Activated naive CD8-positive, alpha-beta T cell treated with anti-CD3 and anti-CD28 coated beads, Interleukin-2, amount 10 ng/mL, durations not matched to agents 7 days and 5 days (primary cell): ENCODE measurements around the gene STON2. TPM values are rescaled to one million over a fixed set of nuclear protein-coding genes. Genes with fewer than 3 reads are reported as not detected.
"Not testable (repeated sequence)": the region's sequence is repeated elsewhere in the genome, so short reads cannot be mapped to it uniquely, and the experiment has no call there.

Source experiments
- ATAC-seq: fragments of 150-1000 bp; cut with Tn5 transposase; one replicate; pipeline ENCODE4 v1.10.0; 2021; ENCODE audit warnings: low read depth, moderate library complexity
- POLR2A ChIA-PET: fragments of 350-600 bp; sonication (Branson Sonifier 250); formaldehyde crosslinking; loops from one replicate; lab custom pipeline; 2021; ENCODE audit warnings: antibody characterized with exemption; lab: Charles Lee
- DNase-seq: peaks from one replicate; pipeline ENCODE4 v3.0.0; 2021
- H3K27ac Mint-ChIP-seq: one replicate; pipeline ENCODE4 v1.8.0; 2022; ENCODE audit warnings: mild to moderate bottlenecking, mixed read lengths
- H3K27me3 Mint-ChIP-seq: one replicate; pipeline ENCODE4 v1.8.0; 2022; ENCODE audit warnings: mild to moderate bottlenecking, moderate library complexity, mixed read lengths
- H3K36me3 Mint-ChIP-seq: one replicate; pipeline ENCODE4 v1.8.0; 2021; ENCODE audit warnings: mild to moderate bottlenecking, mixed read lengths
- H3K4me1 Mint-ChIP-seq: one replicate; pipeline ENCODE4 v1.8.0; 2021; ENCODE audit warnings: mixed read lengths
- H3K4me3 Mint-ChIP-seq: one replicate; pipeline ENCODE4 v1.8.0; 2022; ENCODE audit warnings: mild to moderate bottlenecking, moderate library complexity, mixed read lengths
- H3K9me3 Mint-ChIP-seq: one replicate; pipeline ENCODE4 v1.8.0; 2021; ENCODE audit warnings: mixed read lengths
- total RNA-seq, 2 experiments: library from RNA; stranded (reverse); gene quantifications; one replicate each; pipeline ENCODE4 v1.2.3, GENCODE V29; 2021

Gene STON2
- total RNA-seq, 2 experiments from 2014 or later, result not detected

- POLR2A ChIA-PET, result no interaction called here
- H3K27me3 Mint-ChIP-seq, result peaks cover 28% of the 10 kb centered on the region
- peaks cover 11% of the 10 kb centered on the region for H3K4me1 Mint-ChIP-seq
- no peaks in the 10 kb centered on the region for H3K36me3 Mint-ChIP-seq
- no peak overlapping the region for H3K27ac Mint-ChIP-seq
- DNase-seq (no peak), ATAC-seq (peak; percentile 47)
- no peak overlapping the region for H3K4me3 Mint-ChIP-seq
- no peaks in the 10 kb centered on the region for H3K9me3 Mint-ChIP-seq
These were observed 132.1 kb downstream of the STON2 start for GRCh38 chr14:81268016-81268416.

- ATAC-seq, result no peak
- peaks cover 34% of the 10 kb centered on the region for H3K27me3 Mint-ChIP-seq
These were observed 134.4 kb downstream of the STON2 start for GRCh38 chr14:81265636-81266169.

GRCh38 chr14:81264671-81265070 lies 135.5 kb downstream of the STON2 start:
- DNase-seq (no peak), ATAC-seq (no peak)
- H3K4me1 Mint-ChIP-seq, result peaks cover 11% of the 10 kb centered on the region
- no peaks in the 10 kb centered on the region for H3K9me3 Mint-ChIP-seq
- peaks cover 34% of the 10 kb centered on the region for H3K27me3 Mint-ChIP-seq
- H3K36me3 Mint-ChIP-seq, result no peaks in the 10 kb centered on the region
- no peak overlapping the region for H3K27ac Mint-ChIP-seq
- H3K4me3 Mint-ChIP-seq, result no peak overlapping the region
- POLR2A ChIA-PET, result no interaction called here

More at GRCh38 chr14:81265636-81266169, 134.4 kb downstream of the STON2 start:
- Mint-ChIP-seq H3K4me1 (peaks cover 11% of the 10 kb centered on the region), H3K36me3 (no peaks in the 10 kb centered on the region), H3K4me3 (no peak overlapping the region), H3K9me3 (no peaks in the 10 kb centered on the region), H3K27ac (no peak overlapping the region)
- no peak for DNase-seq
- POLR2A ChIA-PET, result no interaction called here

GRCh38 chr14:81263777-81264410 lies 136.2 kb downstream of the STON2 start:
- Mint-ChIP-seq H3K27ac (no peak overlapping the region), H3K27me3 (peaks cover 30% of the 10 kb centered on the region), H3K9me3 (no peaks in the 10 kb centered on the region), H3K36me3 (no peaks in the 10 kb centered on the region), H3K4me1 (peaks cover 11% of the 10 kb centered on the region), H3K4me3 (no peak overlapping the region)
- POLR2A ChIA-PET, result interaction anchor here (0.7 kb wide), 1 partner anchor 201 kb away, joined by 5 read pairs; no protein-coding TSS in a partner anchor
- DNase-seq, result no peak
- ATAC-seq, result no peak

- peaks cover 2% of the 10 kb centered on the region for H3K4me1 Mint-ChIP-seq
- no peak for DNase-seq
- peaks cover 2% of the 10 kb centered on the region for H3K9me3 Mint-ChIP-seq
- POLR2A ChIA-PET, result no interaction called here
- H3K27ac Mint-ChIP-seq, result no peak overlapping the region
- no peak overlapping the region for H3K4me3 Mint-ChIP-seq
- H3K36me3 Mint-ChIP-seq, result no peaks in the 10 kb centered on the region
- ATAC-seq, result no peak
- peaks cover 11% of the 10 kb centered on the region for H3K27me3 Mint-ChIP-seq
These were observed 138.9 kb downstream of the STON2 start for GRCh38 chr14:81261176-81261575.

- POLR2A ChIA-PET, result no interaction called here
- DNase-seq, result no peak
These were observed 139.4 kb downstream of the STON2 start for GRCh38 chr14:81260732-81261131.

GRCh38 chr14:81256289-81256960 lies 143.7 kb downstream of the STON2 start:
- DNase-seq (no peak), ATAC-seq (no peak)
- Mint-ChIP-seq H3K4me3 (no peak overlapping the region), H3K27me3 (peaks cover 7% of the 10 kb centered on the region), H3K36me3 (no peaks in the 10 kb centered on the region), H3K4me1 (peaks cover 2% of the 10 kb centered on the region), H3K9me3 (peaks cover 2% of the 10 kb centered on the region), H3K27ac (no peak overlapping the region)
- POLR2A ChIA-PET, result no interaction called here

More at GRCh38 chr14:81260732-81261131, 139.4 kb downstream of the STON2 start:
- Mint-ChIP-seq H3K27me3 (peaks cover 11% of the 10 kb centered on the region), H3K36me3 (no peaks in the 10 kb centered on the region), H3K27ac (no peak overlapping the region), H3K4me3 (no peak overlapping the region), H3K9me3 (peaks cover 2% of the 10 kb centered on the region), H3K4me1 (peaks cover 2% of the 10 kb centered on the region)
- ATAC-seq, result no peak

- Mint-ChIP-seq H3K4me1 (peaks cover 2% of the 10 kb centered on the region), H3K9me3 (peaks cover 2% of the 10 kb centered on the region), H3K4me3 (no peak overlapping the region), H3K36me3 (no peaks in the 10 kb centered on the region), H3K27ac (no peak overlapping the region), H3K27me3 (peaks cover 7% of the 10 kb centered on the region)
- ATAC-seq (no peak), DNase-seq (no peak)
- POLR2A ChIA-PET, result no interaction called here
These were observed 147.8 kb downstream of the STON2 start for GRCh38 chr14:81252278-81252677.

- H3K4me1 Mint-ChIP-seq, result no peaks in the 10 kb centered on the region
- no peak overlapping the region for H3K4me3 Mint-ChIP-seq
- POLR2A ChIA-PET, result no interaction called here
- H3K36me3 Mint-ChIP-seq, result no peaks in the 10 kb centered on the region
- no peaks in the 10 kb centered on the region for H3K27me3 Mint-ChIP-seq
- DNase-seq (no peak), ATAC-seq (no peak)
- H3K9me3 Mint-ChIP-seq, result peaks cover 11% of the 10 kb centered on the region
- no peak overlapping the region for H3K27ac Mint-ChIP-seq
These were observed 152.8 kb downstream of the STON2 start for GRCh38 chr14:81247271-81247766.

GRCh38 chr14:81246461-81247270 lies 153.5 kb downstream of the STON2 start:
- peak; percentile 33 for ATAC-seq
- Mint-ChIP-seq H3K27me3 (no peaks in the 10 kb centered on the region), H3K36me3 (no peaks in the 10 kb centered on the region), H3K4me3 (no peak overlapping the region), H3K27ac (no peak overlapping the region), H3K9me3 (peaks cover 11% of the 10 kb centered on the region), H3K4me1 (no peaks in the 10 kb centered on the region)
- no peak for DNase-seq
- POLR2A ChIA-PET, result no interaction called here

GRCh38 chr14:81245771-81246170 lies 154.4 kb downstream of the STON2 start:
- H3K36me3 Mint-ChIP-seq, result no peaks in the 10 kb centered on the region

GRCh38 chr14:81244431-81244830 lies 155.7 kb downstream of the STON2 start:
- ATAC-seq, H3K27ac Mint-ChIP-seq, H3K4me3 Mint-ChIP-seq, DNase-seq, H3K27me3 Mint-ChIP-seq, H3K36me3 Mint-ChIP-seq, H3K4me1 Mint-ChIP-seq, POLR2A ChIA-PET: not testable (repeated sequence)
- H3K9me3 Mint-ChIP-seq, result peaks cover 11% of the 10 kb centered on the region

More at GRCh38 chr14:81245771-81246170, 154.4 kb downstream of the STON2 start:
- Mint-ChIP-seq H3K27me3 (no peaks in the 10 kb centered on the region), H3K4me1 (no peaks in the 10 kb centered on the region), H3K4me3 (no peak overlapping the region), H3K9me3 (peaks cover 11% of the 10 kb centered on the region), H3K27ac (no peak overlapping the region)
- ATAC-seq (no peak), DNase-seq (no peak)
- POLR2A ChIA-PET, result no interaction called here

GRCh38 chr14:81243499-81243898 lies 156.6 kb downstream of the STON2 start:
- Mint-ChIP-seq H3K4me1 (no peaks in the 10 kb centered on the region), H3K27me3 (peaks cover 4% of the 10 kb centered on the region), H3K36me3 (no peaks in the 10 kb centered on the region), H3K27ac (no peak overlapping the region), H3K9me3 (peaks cover 11% of the 10 kb centered on the region), H3K4me3 (no peak overlapping the region)
- DNase-seq (no peak), ATAC-seq (no peak)
- POLR2A ChIA-PET, result no interaction called here
